Spleen (tissue), 11 donors: ENCODE data around the gene NPAS2. TPM values are rescaled to one million over a fixed set of nuclear protein-coding genes. Genes with fewer than 3 reads are reported as not detected.

Experiments used
- DNase-seq: peaks from one replicate; pipeline ENCODE4 v3.0.0-alpha.2; 2020
- H3K27ac ChIP-seq, 8 donors: fragments of 200-600 bp; sonication (generic) in 7 of 8; 1 replicate in 4 of 8; 2 replicates in 4 of 8; pipeline versions ENCODE4 v1.5.0 to v1.8.0; 2016 to 2021; ENCODE audit warnings: inconsistent platforms in 4 of 8, mild to moderate bottlenecking in 4 of 8, moderate library complexity in 1 of 8
- H3K27me3 ChIP-seq, 7 donors: fragments of 200-600 bp; sonication (generic) in 6 of 7; replicated peaks in 1 of 7; 1 replicate in 4 of 7; 2 replicates in 3 of 7; pipeline versions ENCODE4 v1.5.0 to v1.8.0; 2016 to 2021; ENCODE audit warnings: inconsistent platforms in 3 of 7, mild to moderate bottlenecking in 1 of 7
- H3K36me3 ChIP-seq, 6 donors: fragments of 200-600 bp; sonication (generic) in 5 of 6; 1 replicate in 4 of 6; 2 replicates in 2 of 6; pipeline versions ENCODE4 v1.5.0 to v1.8.0; 2016 to 2021; ENCODE audit warnings: inconsistent platforms in 2 of 6
- H3K4me1 ChIP-seq, 6 donors: fragments of 200-600 bp; sonication (generic) in 5 of 6; 1 replicate in 3 of 6; 2 replicates in 3 of 6; pipeline versions ENCODE4 v1.5.0 to v1.8.0; 2016 to 2021; ENCODE audit warnings: inconsistent platforms in 3 of 6
- H3K4me3 ChIP-seq, 8 donors: fragments of 200-600 bp; sonication (generic) in 7 of 8; 1 replicate in 4 of 8; 2 replicates in 4 of 8; pipeline versions ENCODE4 v1.5.0 to v1.8.0; 2016 to 2021; ENCODE audit warnings: inconsistent platforms in 4 of 8, mild to moderate bottlenecking in 4 of 8, moderate library complexity in 2 of 8
- H3K9me3 ChIP-seq, 8 donors: fragments of 200-600 bp; sonication (generic) in 7 of 8; 1 replicate in 4 of 8; 2 replicates in 4 of 8; pipeline versions ENCODE4 v1.5.0 to v1.8.0; 2016 to 2021; ENCODE audit warnings: inconsistent platforms in 4 of 8
- POLR2A ChIP-seq, 3 donors: fragments of 450-650 bp; IDR thresholded peaks; one replicate each; pipeline ENCODE4 v1.5.1; 2017; ENCODE audit warnings: antibody characterized with exemption in 3 of 3, mild to moderate bottlenecking in 1 of 3
- POLR2AphosphoS5 ChIP-seq, 3 donors: sonication (generic); formaldehyde crosslinking; IDR thresholded peaks; one replicate each; pipeline ENCODE4 v1.5.1; 2017; ENCODE audit warnings: antibody characterized with exemption in 3 of 3
- WGBS, 5 donors: extraction: QIAGEN DNeasy Blood & Tissue Kit in 3 of 5; methylation state at CpG; one replicate each; pipeline versions ENCODE4 v1.1.5 to v1.1.7; 2013 to 2018; 5-methylcytosine and 5-hydroxymethylcytosine counted together
- intact Hi-C: fragments of 100-400 bp; cut with DNase I; formaldehyde crosslinking; loops from one replicate; pipeline ENCODE4 v1.15.0; 2023; ENCODE audit warnings: low total_unique reads
- polyA plus RNA-seq, 3 donors: library from polyadenylated mRNA; stranded (reverse); fragments of 200-250 nt; gene quantifications; one replicate each; pipeline ENCODE4 v1.2.1, GENCODE V29; 2013
- total RNA-seq, 7 donors: library from RNA; depleted of rRNA in 3 of 7; stranded (reverse); fragments of >200 nt in 3 of 7; fragmentation: NEBNext Ultra II Directional in 4 of 7; extraction: Animal tissue kit (Norgen Biotek cat#: 25700) in 4 of 7; gene quantifications; one replicate each; pipeline versions ENCODE4 v1.1.0 to v1.2.1, GENCODE V29; 2016 to 2021
- TF ChIP-seq, protein P1 (sequence below), 11 experiments: fragments of 200-600 bp in 7 of 11; fragments of 450-650 bp in 4 of 11; sonication (generic) in 4 of 11; IDR thresholded peaks in 8 of 11; conservative IDR thresholded peaks in 3 of 11; 1 replicate in 7 of 11; 2 replicates in 4 of 11; pipeline versions ENCODE4 v1.4.0 to v1.8.0; 2016 to 2021; ENCODE audit warnings: antibody characterized with exemption in 11 of 11, inconsistent platforms in 4 of 11, mild to moderate bottlenecking in 1 of 11
- donor health status: healthy with polysubstance abuse.
- donor health status: DM: no; HTN: no; CAD: no; lungs with moderate emphysema.
- donor health status: DM: no; HTN: no; CAD: no.
- donor health status: Bipolar disorder and iron deficiency.
- donor health status: healthy.
- donor health status: DM: no; HTN: no; CAD: no.
- donor health status: DM: yes; HTN: yes; CAD: no.

The NPAS2 gene
- total and polyA plus RNA-seq, 10 donors: 2.4 to 24.1 (median 8.4) TPM

DNA sequence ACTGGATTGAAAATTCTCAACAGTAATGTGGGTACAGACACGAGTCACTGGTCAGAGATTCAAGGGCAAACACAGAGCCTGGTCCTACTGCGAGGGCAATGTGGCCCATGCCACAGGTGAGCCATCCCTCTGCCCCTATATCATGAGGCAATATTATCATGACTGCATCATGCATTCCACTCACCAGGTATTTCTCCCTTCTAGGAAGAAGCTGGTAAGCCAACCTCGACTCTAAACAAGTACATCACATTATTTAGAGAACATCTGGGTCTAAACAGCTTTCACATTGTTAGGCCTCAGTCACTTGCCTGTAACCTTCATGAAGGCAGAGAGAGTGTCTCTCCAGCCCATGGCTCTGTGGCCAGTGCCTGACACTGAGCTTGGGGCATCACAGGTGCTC lies 167.6 kb downstream of the NPAS2 start:
- Histone ChIP-seq H3K36me3 (peaks cover 0 to 8% (median 0%) of the 10 kb centered on the region in 6 donors), H3K27me3 (no peaks in the 10 kb centered on the region), H3K27ac (no peak overlapping the region), H3K9me3 (no peaks in the 10 kb centered on the region), H3K4me1 (peaks cover 0 to 4% (median 1%) of the 10 kb centered on the region in 6 donors), H3K4me3 (no peak overlapping the region)
- intact Hi-C loops: no loop called here
- DNase-seq: no peak
- 74 to 92% (median 84%) methylated on average over 3 of the region's 3 CpGs for WGBS, 5 donors
- TF ChIP-seq POLR2AphosphoS5 (IDR thresholded peaks at IDR 0.05) (no peak), POLR2A (IDR thresholded peaks at IDR 0.05) (no peak)
- TF ChIP-seq, protein P1, sequence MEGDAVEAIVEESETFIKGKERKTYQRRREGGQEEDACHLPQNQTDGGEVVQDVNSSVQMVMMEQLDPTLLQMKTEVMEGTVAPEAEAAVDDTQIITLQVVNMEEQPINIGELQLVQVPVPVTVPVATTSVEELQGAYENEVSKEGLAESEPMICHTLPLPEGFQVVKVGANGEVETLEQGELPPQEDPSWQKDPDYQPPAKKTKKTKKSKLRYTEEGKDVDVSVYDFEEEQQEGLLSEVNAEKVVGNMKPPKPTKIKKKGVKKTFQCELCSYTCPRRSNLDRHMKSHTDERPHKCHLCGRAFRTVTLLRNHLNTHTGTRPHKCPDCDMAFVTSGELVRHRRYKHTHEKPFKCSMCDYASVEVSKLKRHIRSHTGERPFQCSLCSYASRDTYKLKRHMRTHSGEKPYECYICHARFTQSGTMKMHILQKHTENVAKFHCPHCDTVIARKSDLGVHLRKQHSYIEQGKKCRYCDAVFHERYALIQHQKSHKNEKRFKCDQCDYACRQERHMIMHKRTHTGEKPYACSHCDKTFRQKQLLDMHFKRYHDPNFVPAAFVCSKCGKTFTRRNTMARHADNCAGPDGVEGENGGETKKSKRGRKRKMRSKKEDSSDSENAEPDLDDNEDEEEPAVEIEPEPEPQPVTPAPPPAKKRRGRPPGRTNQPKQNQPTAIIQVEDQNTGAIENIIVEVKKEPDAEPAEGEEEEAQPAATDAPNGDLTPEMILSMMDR (IDR thresholded peaks at IDR 0.05 in 8 of 11, conservative IDR thresholded peaks at IDR 0.05 in 3 of 11): no peak

DNA sequence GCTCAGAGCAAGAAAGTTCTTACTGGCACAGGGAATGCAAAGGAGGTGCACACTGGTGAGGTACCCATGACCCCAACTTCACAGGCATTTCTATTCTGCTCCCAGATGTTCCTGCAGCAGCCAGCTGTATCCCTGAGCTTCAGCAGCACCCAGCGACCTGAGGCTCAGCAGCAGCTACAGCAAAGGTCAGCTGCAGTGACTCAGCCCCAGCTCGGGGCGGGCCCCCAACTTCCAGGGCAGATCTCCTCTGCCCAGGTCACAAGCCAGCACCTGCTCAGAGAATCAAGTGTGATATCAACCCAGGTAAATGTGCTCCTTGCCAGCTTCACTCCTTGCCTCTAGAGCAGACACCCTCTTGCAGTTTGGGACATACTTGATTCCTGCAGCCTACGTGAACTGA lies 168.0 kb downstream of the NPAS2 start:
- no peak overlapping the region for H3K4me3 ChIP-seq
- 90 to 100% (median 93%) methylated on average over 1 to 4 of the region's 4 CpGs for WGBS, 5 donors
- no peak for DNase-seq
- H3K27me3 ChIP-seq: no peaks in the 10 kb centered on the region
- H3K27ac ChIP-seq: no peak overlapping the region
- TF ChIP-seq POLR2A (IDR thresholded peaks at IDR 0.05): no peak
- TF ChIP-seq, protein P1 (IDR thresholded peaks at IDR 0.05 in 8 of 11, conservative IDR thresholded peaks at IDR 0.05 in 3 of 11): no peak
- no peak for TF ChIP-seq POLR2AphosphoS5 (IDR thresholded peaks at IDR 0.05)
- H3K9me3 ChIP-seq: no peaks in the 10 kb centered on the region
- intact Hi-C loops: no loop called here
- H3K4me1 ChIP-seq: peaks cover 0 to 4% (median 2%) of the 10 kb centered on the region in 6 donors
- H3K36me3 ChIP-seq: peaks cover 0 to 7% (median 0%) of the 10 kb centered on the region in 6 donors

GRCh38 chr2:100988630-100989417 lies 168.9 kb downstream of the NPAS2 start:
- DNase-seq: no peak
- Histone ChIP-seq H3K9me3 (no peaks in the 10 kb centered on the region), H3K4me1 (peaks cover 0 to 3% (median under 1%) of the 10 kb centered on the region in 6 donors), H3K27ac (no peak overlapping the region), H3K27me3 (no peaks in the 10 kb centered on the region), H3K36me3 (peaks cover 0 to 12% (median 0%) of the 10 kb centered on the region in 6 donors), H3K4me3 (no peak overlapping the region)
- intact Hi-C loops: no loop called here
- WGBS, 5 donors: 78 to 88% (median 82%) methylated on average over 7 to 8 of the region's 8 CpGs
- no peak for TF ChIP-seq POLR2AphosphoS5 (IDR thresholded peaks at IDR 0.05)
- TF ChIP-seq POLR2A (IDR thresholded peaks at IDR 0.05): no peak
- TF ChIP-seq, protein P1 (IDR thresholded peaks at IDR 0.05 in 8 of 11, conservative IDR thresholded peaks at IDR 0.05 in 3 of 11): no peak

GRCh38 chr2:100989666-100990065 lies 169.7 kb downstream of the NPAS2 start:
- no peaks in the 10 kb centered on the region for H3K9me3 ChIP-seq
- H3K4me3 ChIP-seq: no peak overlapping the region
- TF ChIP-seq POLR2A (IDR thresholded peaks at IDR 0.05) (no peak), POLR2AphosphoS5 (IDR thresholded peaks at IDR 0.05) (no peak)
- TF ChIP-seq, protein P1 (IDR thresholded peaks at IDR 0.05 in 8 of 11, conservative IDR thresholded peaks at IDR 0.05 in 3 of 11): no peak
- peaks cover 0 to 12% (median 0%) of the 10 kb centered on the region in 6 donors for H3K36me3 ChIP-seq
- WGBS, 5 donors: 91 to 96% (median 95%) methylated on average over 3 of the region's 3 CpGs
- DNase-seq: no peak
- H3K27ac ChIP-seq: no peak overlapping the region
- H3K4me1 ChIP-seq: peaks cover 0 to 3% (median 0%) of the 10 kb centered on the region in 6 donors
- no peaks in the 10 kb centered on the region for H3K27me3 ChIP-seq
- intact Hi-C loops: loop anchor here (10.0 kb wide), 1 partner anchor 725 kb away; no protein-coding TSS in a partner anchor
